Measurements from ENCODE around the gene DDHD1. TPM values are rescaled to one million over a fixed set of nuclear protein-coding genes. Genes with fewer than 3 reads are reported as not detected.

The DDHD1 gene
- total RNA-seq, 1 experiment from 2014 or later: 10.6 TPM

DNA sequence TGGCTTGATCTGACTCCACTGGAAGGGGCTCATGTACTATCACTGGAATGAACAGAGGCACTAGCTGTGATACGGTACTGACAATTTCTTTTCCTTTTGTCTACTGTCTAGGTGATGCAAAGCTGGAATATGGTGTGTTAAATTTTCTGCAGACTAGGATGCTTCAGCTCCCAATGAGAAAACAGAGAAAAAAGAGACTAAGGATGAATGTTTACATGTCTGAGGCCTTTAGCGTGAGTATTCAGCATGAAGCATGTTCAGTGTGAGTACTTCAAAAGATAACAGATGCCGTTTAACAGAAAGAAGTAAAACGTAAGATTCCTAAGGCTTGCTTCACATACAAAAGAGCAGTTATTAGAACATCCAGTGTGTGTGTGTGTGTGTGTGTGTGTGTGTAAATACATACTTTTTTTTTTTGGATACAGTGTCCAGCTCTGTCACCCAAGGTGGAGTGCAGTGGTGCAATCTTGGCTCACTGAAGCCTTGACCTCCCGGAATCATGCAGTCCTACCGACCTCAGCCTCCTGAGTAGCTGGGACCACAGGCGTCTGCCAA is 110.0 kb downstream of the DDHD1 start:
- ChIA-PET CTCF (no interaction called here), POLR2A (no interaction called here)
- H3K9me3 ChIP-seq (ENCODE audit: control insufficient read depth, insufficient read depth, low read depth, low read length): no peaks in the 10 kb centered on the region
- no peak overlapping the region for H3K4me3 ChIP-seq (ENCODE audit: low read depth in 2 of 2, low read length in 2 of 2)
- H3K4me1 ChIP-seq (ENCODE audit: control insufficient read depth, insufficient read depth, low read length): no peaks in the 10 kb centered on the region
- BruUV-seq (replicated peaks): no TSS peak
- no peak overlapping the region for H3K27ac ChIP-seq (ENCODE audit: low read length)
- in situ Hi-C loops (cut with HindIII; ENCODE audit: low pct_unique_long_range_greater_than_20kb, low sequenced_read_pairs): no loop called here
- no peaks in the 10 kb centered on the region for H3K36me3 ChIP-seq (ENCODE audit: control insufficient read depth, insufficient read depth, low read length)
- intact Hi-C loops (cut with micrococcal nuclease; ENCODE audit: unreplicated experiment): no loop called here
- ATAC-seq (no peak), DNase-seq (ENCODE audit: low read depth, low spot score) (no peak)
- no peak for TF ChIP-seq TCF7L2 (IDR thresholded peaks at IDR 0.05; ENCODE audit: low read depth, low read length)
- no peaks in the 10 kb centered on the region for H3K27me3 ChIP-seq (ENCODE audit: control insufficient read depth, insufficient read depth, low read length)

DNA sequence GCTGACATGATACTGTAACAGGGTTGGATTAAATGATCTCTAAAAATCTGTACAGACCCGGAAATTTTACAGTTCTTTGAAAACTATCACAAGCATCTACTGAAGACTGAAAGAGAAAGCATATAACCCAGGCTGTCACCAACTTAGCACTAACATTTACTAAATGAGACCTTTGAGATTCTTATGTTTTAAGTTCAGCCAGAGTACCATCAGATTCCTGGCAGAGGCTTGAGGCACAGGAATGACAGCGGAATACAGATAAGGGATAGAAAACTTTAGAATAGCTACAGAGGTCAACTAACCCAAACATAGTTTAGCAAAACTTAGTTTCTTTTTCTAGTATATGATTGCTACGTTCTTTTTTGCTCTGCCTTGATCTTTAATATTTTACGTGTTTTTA is 110.6 kb downstream of the DDHD1 start:
- ATAC-seq (no peak), DNase-seq (ENCODE audit: low read depth, low spot score) (no peak)
- H3K27me3 ChIP-seq (ENCODE audit: control insufficient read depth, insufficient read depth, low read length): no peaks in the 10 kb centered on the region
- no TSS peak for BruUV-seq (replicated peaks)
- no peaks in the 10 kb centered on the region for H3K9me3 ChIP-seq (ENCODE audit: control insufficient read depth, insufficient read depth, low read depth, low read length)
- no peaks in the 10 kb centered on the region for H3K36me3 ChIP-seq (ENCODE audit: control insufficient read depth, insufficient read depth, low read length)
- H3K27ac ChIP-seq (ENCODE audit: low read length): no peak overlapping the region
- ChIA-PET POLR2A (no interaction called here), CTCF (no interaction called here)
- in situ Hi-C loops (cut with HindIII; ENCODE audit: low pct_unique_long_range_greater_than_20kb, low sequenced_read_pairs) (no loop called here), intact Hi-C loops (cut with micrococcal nuclease; ENCODE audit: unreplicated experiment) (no loop called here)
- H3K4me1 ChIP-seq (ENCODE audit: control insufficient read depth, insufficient read depth, low read length): no peaks in the 10 kb centered on the region
- TF ChIP-seq SIN3A (IDR thresholded peaks at IDR 0.05; ENCODE audit: borderline replicate concordance, insufficient read depth, low read depth, low read length): no peak
- TF ChIP-seq TCF7L2 (IDR thresholded peaks at IDR 0.05; ENCODE audit: low read depth, low read length): no peak
- no peak for TF ChIP-seq POLR2AphosphoS5 (IDR thresholded peaks at IDR 0.05; ENCODE audit: low read depth, low read length)
- TF ChIP-seq, protein P1, sequence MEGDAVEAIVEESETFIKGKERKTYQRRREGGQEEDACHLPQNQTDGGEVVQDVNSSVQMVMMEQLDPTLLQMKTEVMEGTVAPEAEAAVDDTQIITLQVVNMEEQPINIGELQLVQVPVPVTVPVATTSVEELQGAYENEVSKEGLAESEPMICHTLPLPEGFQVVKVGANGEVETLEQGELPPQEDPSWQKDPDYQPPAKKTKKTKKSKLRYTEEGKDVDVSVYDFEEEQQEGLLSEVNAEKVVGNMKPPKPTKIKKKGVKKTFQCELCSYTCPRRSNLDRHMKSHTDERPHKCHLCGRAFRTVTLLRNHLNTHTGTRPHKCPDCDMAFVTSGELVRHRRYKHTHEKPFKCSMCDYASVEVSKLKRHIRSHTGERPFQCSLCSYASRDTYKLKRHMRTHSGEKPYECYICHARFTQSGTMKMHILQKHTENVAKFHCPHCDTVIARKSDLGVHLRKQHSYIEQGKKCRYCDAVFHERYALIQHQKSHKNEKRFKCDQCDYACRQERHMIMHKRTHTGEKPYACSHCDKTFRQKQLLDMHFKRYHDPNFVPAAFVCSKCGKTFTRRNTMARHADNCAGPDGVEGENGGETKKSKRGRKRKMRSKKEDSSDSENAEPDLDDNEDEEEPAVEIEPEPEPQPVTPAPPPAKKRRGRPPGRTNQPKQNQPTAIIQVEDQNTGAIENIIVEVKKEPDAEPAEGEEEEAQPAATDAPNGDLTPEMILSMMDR (IDR thresholded peaks at IDR 0.05): no peak
- H3K4me3 ChIP-seq (ENCODE audit: low read depth in 2 of 2, low read length in 2 of 2): no peak overlapping the region

DNA sequence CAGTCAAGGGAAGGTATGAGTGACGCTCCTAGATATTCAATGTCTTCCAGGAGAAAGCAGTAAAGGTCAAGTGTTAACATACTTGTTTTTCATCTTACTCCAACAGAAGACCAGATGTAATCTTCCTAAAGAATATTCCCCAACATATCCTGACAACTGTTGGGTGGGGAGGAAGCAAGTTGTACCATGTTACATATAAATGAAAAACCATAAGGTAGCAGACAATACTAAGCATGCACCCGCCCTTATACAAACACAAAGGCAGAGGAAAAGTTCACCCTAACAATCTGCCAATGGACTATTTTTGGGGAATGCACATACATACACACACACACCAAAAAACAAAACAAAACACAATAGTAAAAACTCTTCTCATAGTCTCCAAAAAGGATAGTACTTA is 112.1 kb downstream of the DDHD1 start:
- Histone ChIP-seq H3K27ac (ENCODE audit: low read length) (no peak overlapping the region), H3K4me1 (ENCODE audit: control insufficient read depth, insufficient read depth, low read length) (no peaks in the 10 kb centered on the region), H3K27me3 (ENCODE audit: control insufficient read depth, insufficient read depth, low read length) (no peaks in the 10 kb centered on the region), H3K4me3 (ENCODE audit: low read depth in 2 of 2, low read length in 2 of 2) (no peak overlapping the region), H3K36me3 (ENCODE audit: control insufficient read depth, insufficient read depth, low read length) (no peaks in the 10 kb centered on the region), H3K9me3 (ENCODE audit: control insufficient read depth, insufficient read depth, low read depth, low read length) (no peaks in the 10 kb centered on the region)
- ChIA-PET POLR2A (no interaction called here), CTCF (no interaction called here)
- in situ Hi-C loops (cut with HindIII; ENCODE audit: low pct_unique_long_range_greater_than_20kb, low sequenced_read_pairs): no loop called here
- no peak for TF ChIP-seq SIN3A (IDR thresholded peaks at IDR 0.05; ENCODE audit: borderline replicate concordance, insufficient read depth, low read depth, low read length)
- TF ChIP-seq TCF7L2 (IDR thresholded peaks at IDR 0.05; ENCODE audit: low read depth, low read length): no peak
- TF ChIP-seq, protein P2, sequence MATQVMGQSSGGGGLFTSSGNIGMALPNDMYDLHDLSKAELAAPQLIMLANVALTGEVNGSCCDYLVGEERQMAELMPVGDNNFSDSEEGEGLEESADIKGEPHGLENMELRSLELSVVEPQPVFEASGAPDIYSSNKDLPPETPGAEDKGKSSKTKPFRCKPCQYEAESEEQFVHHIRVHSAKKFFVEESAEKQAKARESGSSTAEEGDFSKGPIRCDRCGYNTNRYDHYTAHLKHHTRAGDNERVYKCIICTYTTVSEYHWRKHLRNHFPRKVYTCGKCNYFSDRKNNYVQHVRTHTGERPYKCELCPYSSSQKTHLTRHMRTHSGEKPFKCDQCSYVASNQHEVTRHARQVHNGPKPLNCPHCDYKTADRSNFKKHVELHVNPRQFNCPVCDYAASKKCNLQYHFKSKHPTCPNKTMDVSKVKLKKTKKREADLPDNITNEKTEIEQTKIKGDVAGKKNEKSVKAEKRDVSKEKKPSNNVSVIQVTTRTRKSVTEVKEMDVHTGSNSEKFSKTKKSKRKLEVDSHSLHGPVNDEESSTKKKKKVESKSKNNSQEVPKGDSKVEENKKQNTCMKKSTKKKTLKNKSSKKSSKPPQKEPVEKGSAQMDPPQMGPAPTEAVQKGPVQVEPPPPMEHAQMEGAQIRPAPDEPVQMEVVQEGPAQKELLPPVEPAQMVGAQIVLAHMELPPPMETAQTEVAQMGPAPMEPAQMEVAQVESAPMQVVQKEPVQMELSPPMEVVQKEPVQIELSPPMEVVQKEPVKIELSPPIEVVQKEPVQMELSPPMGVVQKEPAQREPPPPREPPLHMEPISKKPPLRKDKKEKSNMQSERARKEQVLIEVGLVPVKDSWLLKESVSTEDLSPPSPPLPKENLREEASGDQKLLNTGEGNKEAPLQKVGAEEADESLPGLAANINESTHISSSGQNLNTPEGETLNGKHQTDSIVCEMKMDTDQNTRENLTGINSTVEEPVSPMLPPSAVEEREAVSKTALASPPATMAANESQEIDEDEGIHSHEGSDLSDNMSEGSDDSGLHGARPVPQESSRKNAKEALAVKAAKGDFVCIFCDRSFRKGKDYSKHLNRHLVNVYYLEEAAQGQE (IDR thresholded peaks at IDR 0.05; ENCODE audit: insufficient read depth in 1 of 2, low read depth in 2 of 2, low read length in 1 of 2): no peak
- TF ChIP-seq, protein P1 (IDR thresholded peaks at IDR 0.05): no peak
- TF ChIP-seq POLR2AphosphoS5 (IDR thresholded peaks at IDR 0.05; ENCODE audit: low read depth, low read length): no peak
- no TSS peak for BruUV-seq (replicated peaks)
- DNase-seq (ENCODE audit: low read depth, low spot score) (no peak), ATAC-seq (no peak)
- intact Hi-C loops (cut with micrococcal nuclease; ENCODE audit: unreplicated experiment): no loop called here
